ENCODE results near the gene NCBP2.
A peak's percentile ranks its signal among the peaks of the same experiment; 100 is the strongest.

The NCBP2 gene

GRCh38 chr3:196985954-196986885, 43.9 kb upstream of the NCBP2 start:
- DNase-seq (ENCODE audit: low read depth in 2 of 2) = peak in 1 of 2 donors; percentile 17
- no peak overlapping the region for H3K4me3 ChIP-seq (replicated peaks in 1 of 2; ENCODE audit: low read depth in 2 of 2, low read length in 2 of 2)
- TF ChIP-seq, protein P1, sequence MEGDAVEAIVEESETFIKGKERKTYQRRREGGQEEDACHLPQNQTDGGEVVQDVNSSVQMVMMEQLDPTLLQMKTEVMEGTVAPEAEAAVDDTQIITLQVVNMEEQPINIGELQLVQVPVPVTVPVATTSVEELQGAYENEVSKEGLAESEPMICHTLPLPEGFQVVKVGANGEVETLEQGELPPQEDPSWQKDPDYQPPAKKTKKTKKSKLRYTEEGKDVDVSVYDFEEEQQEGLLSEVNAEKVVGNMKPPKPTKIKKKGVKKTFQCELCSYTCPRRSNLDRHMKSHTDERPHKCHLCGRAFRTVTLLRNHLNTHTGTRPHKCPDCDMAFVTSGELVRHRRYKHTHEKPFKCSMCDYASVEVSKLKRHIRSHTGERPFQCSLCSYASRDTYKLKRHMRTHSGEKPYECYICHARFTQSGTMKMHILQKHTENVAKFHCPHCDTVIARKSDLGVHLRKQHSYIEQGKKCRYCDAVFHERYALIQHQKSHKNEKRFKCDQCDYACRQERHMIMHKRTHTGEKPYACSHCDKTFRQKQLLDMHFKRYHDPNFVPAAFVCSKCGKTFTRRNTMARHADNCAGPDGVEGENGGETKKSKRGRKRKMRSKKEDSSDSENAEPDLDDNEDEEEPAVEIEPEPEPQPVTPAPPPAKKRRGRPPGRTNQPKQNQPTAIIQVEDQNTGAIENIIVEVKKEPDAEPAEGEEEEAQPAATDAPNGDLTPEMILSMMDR (IDR thresholded peaks at IDR 0.05; ENCODE audit: low read depth, low read length) = no peak

GRCh38 chr3:196985298-196985697, 43.0 kb upstream of the NCBP2 start:
- H3K4me3 ChIP-seq (replicated peaks in 1 of 2; ENCODE audit: low read depth in 2 of 2, low read length in 2 of 2) = no peak overlapping the region

GRCh38 chr3:196983186-196983585, 40.9 kb upstream of the NCBP2 start:
- DNase-seq (ENCODE audit: low read depth in 2 of 2) = no peak
- TF ChIP-seq, protein P1 (IDR thresholded peaks at IDR 0.05; ENCODE audit: low read depth, low read length) = no peak
- no peak overlapping the region for H3K4me3 ChIP-seq (replicated peaks in 1 of 2; ENCODE audit: low read depth in 2 of 2, low read length in 2 of 2)

More at GRCh38 chr3:196985298-196985697, 43.0 kb upstream of the NCBP2 start:
- DNase-seq (ENCODE audit: low read depth in 2 of 2) = no peak
- TF ChIP-seq, protein P1 (IDR thresholded peaks at IDR 0.05; ENCODE audit: low read depth, low read length) = no peak

- TF ChIP-seq, protein P1 (IDR thresholded peaks at IDR 0.05; ENCODE audit: low read depth, low read length) = no peak
These were observed 39.3 kb upstream of the NCBP2 start for GRCh38 chr3:196981657-196982056.

GRCh38 chr3:196979545-196979944, 37.2 kb upstream of the NCBP2 start:
- H3K4me3 ChIP-seq (replicated peaks in 1 of 2; ENCODE audit: low read depth in 2 of 2, low read length in 2 of 2) = no peak overlapping the region
- TF ChIP-seq, protein P1 (IDR thresholded peaks at IDR 0.05; ENCODE audit: low read depth, low read length) = no peak
- peak; percentile 77 to 92 for DNase-seq (ENCODE audit: low read depth in 2 of 2)

More at GRCh38 chr3:196981657-196982056, 39.3 kb upstream of the NCBP2 start:
- no peak for DNase-seq (ENCODE audit: low read depth in 2 of 2)
- no peak overlapping the region for H3K4me3 ChIP-seq (replicated peaks in 1 of 2; ENCODE audit: low read depth in 2 of 2, low read length in 2 of 2)

DNA sequence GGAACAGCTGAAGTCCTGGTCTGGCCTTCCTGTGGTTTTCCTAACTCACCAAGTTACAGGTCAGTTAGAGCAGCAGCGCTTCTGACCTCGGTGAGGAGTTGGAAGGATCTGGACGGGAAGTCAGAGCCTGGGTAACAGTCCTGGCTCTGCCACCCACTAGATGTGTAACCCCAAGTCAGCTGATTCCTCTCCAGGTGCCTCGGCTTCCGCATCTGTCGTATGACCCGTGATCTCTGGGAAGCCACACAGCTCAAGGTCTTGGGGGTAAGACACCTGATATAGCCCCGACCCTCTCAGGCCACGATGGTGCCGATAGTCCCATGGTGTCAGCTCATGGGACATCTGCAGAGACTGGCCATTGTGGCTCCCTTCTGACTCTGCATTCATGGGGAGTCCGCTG, 34.6 kb upstream of the NCBP2 start:
- no peak for DNase-seq (ENCODE audit: low read depth in 2 of 2)
- TF ChIP-seq, protein P1 (IDR thresholded peaks at IDR 0.05; ENCODE audit: low read depth, low read length) = no peak
- H3K4me3 ChIP-seq (replicated peaks in 1 of 2; ENCODE audit: low read depth in 2 of 2, low read length in 2 of 2) = no peak overlapping the region
